WTC11 (cell line): ENCODE measurements around the gene NPW. TPM values are rescaled to one million over a fixed set of nuclear protein-coding genes. Genes with fewer than 3 reads are reported as not detected.

Experiments used
- ATAC-seq: fragments of 200-7000 bp; cut with Tn5 transposase; 2 replicates; pipeline ENCODE4 v1.10.0; 2021; ENCODE audit warnings: mild to moderate bottlenecking, moderate library complexity
- CTCF ChIA-PET: fragments of 300-600 bp; sonication (Branson Sonifier 250); formaldehyde crosslinking; loops from one replicate; lab custom pipeline; 2021; ENCODE audit warnings: antibody characterized with exemption; lab: Charles Lee
- POLR2A ChIA-PET: fragments of 350-600 bp; sonication (Branson Sonifier 250); formaldehyde crosslinking; loops from one replicate; lab custom pipeline; 2021; ENCODE audit warnings: antibody characterized with exemption; lab: Charles Lee
- DNase-seq: peaks from one replicate; pipeline ENCODE4 v3.0.0; 2021; ENCODE audit warnings: low spot score
- H3K27ac Mint-ChIP-seq: 2 replicates; pipeline ENCODE4 v1.8.0; 2021; ENCODE audit warnings: mixed read lengths
- H3K27me3 Mint-ChIP-seq: 2 replicates; pipeline ENCODE4 v1.8.0; 2021; ENCODE audit warnings: low read depth, mild to moderate bottlenecking, moderate library complexity, mixed read lengths
- H3K36me3 Mint-ChIP-seq: 2 replicates; pipeline ENCODE4 v1.8.0; 2021; ENCODE audit warnings: mixed read lengths
- H3K4me1 Mint-ChIP-seq: 2 replicates; pipeline ENCODE4 v1.8.0; 2022; ENCODE audit warnings: mixed read lengths
- H3K4me3 Mint-ChIP-seq: 2 replicates; pipeline ENCODE4 v1.8.0; 2021; ENCODE audit warnings: mild to moderate bottlenecking, moderate library complexity, mixed read lengths
- H3K9me3 Mint-ChIP-seq: 2 replicates; pipeline ENCODE4 v1.8.0; 2021; ENCODE audit warnings: mixed read lengths
- FOXJ3 ChIP-seq: sonication (generic); formaldehyde crosslinking; IDR thresholded peaks from 2 replicates; pipeline ENCODE4 v1.9.0; 2021; ENCODE audit warnings: missing genetic modification reagents, mild to moderate bottlenecking, borderline replicate concordance
- FOXP4 ChIP-seq: sonication (generic); formaldehyde crosslinking; IDR thresholded peaks from 2 replicates; pipeline ENCODE4 v1.8.0; 2022; ENCODE audit warnings: mild to moderate bottlenecking, missing genetic modification reagents
- GABPB1 ChIP-seq: sonication (generic); formaldehyde crosslinking; IDR thresholded peaks from 2 replicates; pipeline ENCODE4 v1.8.1; 2023; ENCODE audit warnings: mild to moderate bottlenecking, missing genetic modification reagents
- MXD4 ChIP-seq: fragments of 250-450 bp; sonication (Bioruptor Pico); IDR thresholded peaks from 2 replicates; pipeline ENCODE4 v1.8.0; 2021; ENCODE audit warnings: mild to moderate bottlenecking, moderate library complexity, borderline replicate concordance
- MYBL2 ChIP-seq: sonication (generic); formaldehyde crosslinking; IDR thresholded peaks from 2 replicates; pipeline ENCODE4 v1.8.1; 2023; ENCODE audit warnings: mild to moderate bottlenecking, moderate library complexity, missing genetic modification reagents
- OVOL2 ChIP-seq: fragments of 250-450 bp; sonication (Bioruptor Pico); IDR thresholded peaks from 2 replicates; pipeline ENCODE4 v1.9.0; 2021; ENCODE audit warnings: mild to moderate bottlenecking, borderline replicate concordance
- TP53 ChIP-seq: sonication (generic); formaldehyde crosslinking; IDR thresholded peaks from 2 replicates; pipeline ENCODE4 v1.8.1; 2023; ENCODE audit warnings: mild to moderate bottlenecking, missing genetic modification reagents
- ZNF396 ChIP-seq: fragments of 250-450 bp; sonication (Bioruptor Pico); IDR thresholded peaks from 2 replicates; pipeline ENCODE4 v1.8.0; 2021; ENCODE audit warnings: mild to moderate bottlenecking, moderate library complexity, borderline replicate concordance
- ZNF423 ChIP-seq: fragments of 250-450 bp; sonication (Bioruptor Pico); IDR thresholded peaks from 2 replicates; pipeline ENCODE4 v2.1.2; 2022; ENCODE audit warnings: mild to moderate bottlenecking, moderate library complexity
- total RNA-seq: library from RNA; stranded (reverse); gene quantifications from 3 replicates; pipeline ENCODE4 v1.2.3, GENCODE V29; 2021
- TF ChIP-seq, protein P1 (sequence below): sonication (generic); formaldehyde crosslinking; IDR thresholded peaks from 2 replicates; pipeline ENCODE4 v1.8.0; 2023; ENCODE audit warnings: mild to moderate bottlenecking, missing genetic modification reagents
- TF ChIP-seq, protein P2 (sequence below): fragments of 200-600 bp; IDR thresholded peaks from 2 replicates; pipeline ENCODE4 v1.8.0; 2022; ENCODE audit warnings: antibody characterized with exemption

Gene NPW
- total RNA-seq, 1 experiment from 2014 or later, result 15.2 TPM

GRCh38 chr16:2013527-2013926 lies 6.1 kb upstream of the NPW start (continued):
- TF ChIP-seq, protein P1, sequence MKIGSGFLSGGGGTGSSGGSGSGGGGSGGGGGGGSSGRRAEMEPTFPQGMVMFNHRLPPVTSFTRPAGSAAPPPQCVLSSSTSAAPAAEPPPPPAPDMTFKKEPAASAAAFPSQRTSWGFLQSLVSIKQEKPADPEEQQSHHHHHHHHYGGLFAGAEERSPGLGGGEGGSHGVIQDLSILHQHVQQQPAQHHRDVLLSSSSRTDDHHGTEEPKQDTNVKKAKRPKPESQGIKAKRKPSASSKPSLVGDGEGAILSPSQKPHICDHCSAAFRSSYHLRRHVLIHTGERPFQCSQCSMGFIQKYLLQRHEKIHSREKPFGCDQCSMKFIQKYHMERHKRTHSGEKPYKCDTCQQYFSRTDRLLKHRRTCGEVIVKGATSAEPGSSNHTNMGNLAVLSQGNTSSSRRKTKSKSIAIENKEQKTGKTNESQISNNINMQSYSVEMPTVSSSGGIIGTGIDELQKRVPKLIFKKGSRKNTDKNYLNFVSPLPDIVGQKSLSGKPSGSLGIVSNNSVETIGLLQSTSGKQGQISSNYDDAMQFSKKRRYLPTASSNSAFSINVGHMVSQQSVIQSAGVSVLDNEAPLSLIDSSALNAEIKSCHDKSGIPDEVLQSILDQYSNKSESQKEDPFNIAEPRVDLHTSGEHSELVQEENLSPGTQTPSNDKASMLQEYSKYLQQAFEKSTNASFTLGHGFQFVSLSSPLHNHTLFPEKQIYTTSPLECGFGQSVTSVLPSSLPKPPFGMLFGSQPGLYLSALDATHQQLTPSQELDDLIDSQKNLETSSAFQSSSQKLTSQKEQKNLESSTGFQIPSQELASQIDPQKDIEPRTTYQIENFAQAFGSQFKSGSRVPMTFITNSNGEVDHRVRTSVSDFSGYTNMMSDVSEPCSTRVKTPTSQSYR (CRISPR knock-in tag), result no peak
- TF ChIP-seq GABPB1 (CRISPR knock-in tag), result no peak
- no peak for TF ChIP-seq FOXP4 (CRISPR knock-in tag)
- no peak for TF ChIP-seq OVOL2
- TF ChIP-seq MXD4 (CRISPR knock-in tag), result no peak

- Mint-ChIP-seq H3K27me3 (peaks cover 42% of the 10 kb centered on the region), H3K36me3 (no peaks in the 10 kb centered on the region), H3K4me3 (no peak overlapping the region), H3K4me1 (peaks cover 2% of the 10 kb centered on the region), H3K27ac (no peak overlapping the region), H3K9me3 (no peaks in the 10 kb centered on the region)
- DNase-seq (no peak), ATAC-seq (no peak)
- TF ChIP-seq FOXJ3 (CRISPR knock-in tag) (no peak), GABPB1 (CRISPR knock-in tag) (peak; percentile 80)
- ChIA-PET POLR2A (no interaction called here), CTCF (interaction anchor here (1.5 to 6.5 kb wide), 4 partner anchors 11 to 69 kb away, joined by 6 to 82 read pairs (median 8); no protein-coding TSS in a partner anchor)
Measured at GRCh38 chr16:2015117-2015946, 4.3 kb upstream of the NPW start.

GRCh38 chr16:2015947-2016208 lies 3.7 kb upstream of the NPW start:
- H3K27me3 Mint-ChIP-seq, result peaks cover 48% of the 10 kb centered on the region
- H3K4me3 Mint-ChIP-seq, result no peak overlapping the region
- H3K4me1 Mint-ChIP-seq, result peaks cover 2% of the 10 kb centered on the region; the same call in 1 of the 2 replicates

DNA sequence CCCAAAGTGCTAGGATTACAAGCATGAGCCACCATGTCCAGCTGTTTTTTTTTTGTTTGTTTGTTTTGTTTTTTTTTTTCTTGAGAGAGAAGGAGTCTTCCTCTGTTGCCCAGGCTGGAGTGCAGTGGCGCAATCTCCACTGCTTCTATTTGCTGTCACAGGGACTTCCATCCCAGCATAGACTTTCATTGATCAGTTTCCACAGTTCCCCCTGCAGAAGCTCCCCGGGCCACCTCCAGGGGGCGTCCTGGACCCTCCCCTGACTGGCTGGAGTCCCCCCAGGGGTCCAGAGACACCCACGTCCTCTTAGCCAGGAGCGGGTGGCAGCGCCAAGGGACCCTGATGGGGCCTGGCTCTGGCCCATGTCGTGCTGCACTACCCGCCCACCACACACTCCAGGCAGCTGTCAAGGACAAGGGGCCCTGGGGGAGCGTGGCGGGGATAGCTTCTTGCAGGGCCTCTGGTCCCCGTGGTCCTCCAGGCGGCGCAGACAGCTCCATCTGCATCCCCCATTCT lies 3.1 kb upstream of the NPW start:
- peak; percentile 76 for TF ChIP-seq ZNF423 (CRISPR knock-in tag)
- TF ChIP-seq, protein P2, sequence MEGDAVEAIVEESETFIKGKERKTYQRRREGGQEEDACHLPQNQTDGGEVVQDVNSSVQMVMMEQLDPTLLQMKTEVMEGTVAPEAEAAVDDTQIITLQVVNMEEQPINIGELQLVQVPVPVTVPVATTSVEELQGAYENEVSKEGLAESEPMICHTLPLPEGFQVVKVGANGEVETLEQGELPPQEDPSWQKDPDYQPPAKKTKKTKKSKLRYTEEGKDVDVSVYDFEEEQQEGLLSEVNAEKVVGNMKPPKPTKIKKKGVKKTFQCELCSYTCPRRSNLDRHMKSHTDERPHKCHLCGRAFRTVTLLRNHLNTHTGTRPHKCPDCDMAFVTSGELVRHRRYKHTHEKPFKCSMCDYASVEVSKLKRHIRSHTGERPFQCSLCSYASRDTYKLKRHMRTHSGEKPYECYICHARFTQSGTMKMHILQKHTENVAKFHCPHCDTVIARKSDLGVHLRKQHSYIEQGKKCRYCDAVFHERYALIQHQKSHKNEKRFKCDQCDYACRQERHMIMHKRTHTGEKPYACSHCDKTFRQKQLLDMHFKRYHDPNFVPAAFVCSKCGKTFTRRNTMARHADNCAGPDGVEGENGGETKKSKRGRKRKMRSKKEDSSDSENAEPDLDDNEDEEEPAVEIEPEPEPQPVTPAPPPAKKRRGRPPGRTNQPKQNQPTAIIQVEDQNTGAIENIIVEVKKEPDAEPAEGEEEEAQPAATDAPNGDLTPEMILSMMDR, result peak; percentile 60; the same call in 1 of the 2 replicates
- no peak for TF ChIP-seq ZNF396
- TF ChIP-seq GABPB1 (CRISPR knock-in tag), result peak; percentile 15; the same call in 1 of the 2 replicates
- POLR2A ChIA-PET, result interaction anchor here (1.1 kb wide), 1 partner anchor 108 kb away, joined by 3 read pairs; no protein-coding TSS in a partner anchor
- Mint-ChIP-seq H3K9me3 (no peaks in the 10 kb centered on the region), H3K27ac (no peak overlapping the region), H3K4me3 (no peak overlapping the region), H3K27me3 (peaks cover 53% of the 10 kb centered on the region), H3K36me3 (no peaks in the 10 kb centered on the region), H3K4me1 (peaks cover 2% of the 10 kb centered on the region; the same call in 1 of the 2 replicates)
- ATAC-seq (peak; percentile 17), DNase-seq (peak; percentile 66)
- CTCF ChIA-PET, result interaction anchor here (0.5 to 6.5 kb wide), 37 partner anchors 9 to 1828 kb away, joined by 3 to 82 read pairs (median 4); partner anchors contain the start of genes NOXO1, NTHL1, PKD1 and TBL3

More at GRCh38 chr16:2015947-2016208, 3.7 kb upstream of the NPW start:
- ATAC-seq, result no peak
- ChIA-PET CTCF (interaction anchor here (0.5 to 6.5 kb wide), 27 partner anchors 9 to 722 kb away, joined by 3 to 82 read pairs (median 5); partner anchors contain the start of genes NTHL1 and TSC2), POLR2A (interaction anchor here (1.1 kb wide), 1 partner anchor 109 kb away, joined by 3 read pairs; no protein-coding TSS in a partner anchor)
- no peaks in the 10 kb centered on the region for H3K36me3 Mint-ChIP-seq
- H3K27ac Mint-ChIP-seq, result no peak overlapping the region
- H3K9me3 Mint-ChIP-seq, result no peaks in the 10 kb centered on the region
- TF ChIP-seq MYBL2 (CRISPR knock-in tag), result no peak
- no peak for TF ChIP-seq TP53 (CRISPR knock-in tag)
- DNase-seq, result no peak
